HG03196 (cell line): ENCODE data around the gene RFXAP.
"Not testable (repeated sequence)": the region's sequence is repeated elsewhere in the genome, so short reads cannot be mapped to it uniquely, and the experiment has no call there.

Experiments used
- ATAC-seq: cut with Tn5 transposase; IDR thresholded peaks from one replicate; pipeline ENCODE4 v1.9.1; 2021; ENCODE audit not compliant: unreplicated experiment

Gene RFXAP

GRCh38 chr13:36818804-36819738, at the start of gene RFXAP:
Gene RFXAP (plus strand): TSS chr13:36819222. CDS start chr13:36819358, 136 bp downstream.
- peak; percentile 86 for ATAC-seq

- ATAC-seq: no peak
Observed at GRCh38 chr13:36769545-36769944, 49.5 kb upstream of the RFXAP start.

GRCh38 chr13:36770741-36771140, 48.3 kb upstream of the RFXAP start:
- ATAC-seq: no peak

GRCh38 chr13:36772853-36773252, 46.2 kb upstream of the RFXAP start:
- ATAC-seq: no peak

GRCh38 chr13:36774931-36775330, 44.1 kb upstream of the RFXAP start:
- ATAC-seq: no peak

- ATAC-seq: no peak
Observed at GRCh38 chr13:36776175-36776574, 42.8 kb upstream of the RFXAP start.

- ATAC-seq: no peak
Observed at GRCh38 chr13:36778083-36778671, 40.8 kb upstream of the RFXAP start.

GRCh38 chr13:36783890-36784289, 35.1 kb upstream of the RFXAP start:
- no peak for ATAC-seq

- not testable (repeated sequence) for ATAC-seq
Observed at GRCh38 chr13:36786175-36786574, 32.8 kb upstream of the RFXAP start.

GRCh38 chr13:36787181-36787580, 31.8 kb upstream of the RFXAP start:
- ATAC-seq: no peak

GRCh38 chr13:36788276-36788675, 30.7 kb upstream of the RFXAP start:
- ATAC-seq: no peak

- ATAC-seq: no peak
Observed at GRCh38 chr13:36789061-36789460, 30.0 kb upstream of the RFXAP start.

- no peak for ATAC-seq
Observed at GRCh38 chr13:36789730-36790129, 29.3 kb upstream of the RFXAP start.

- no peak for ATAC-seq
Observed at GRCh38 chr13:36794706-36795105, 24.3 kb upstream of the RFXAP start.

- ATAC-seq: no peak
Observed at GRCh38 chr13:36795463-36795862, 23.6 kb upstream of the RFXAP start.

- ATAC-seq: no peak
Observed at GRCh38 chr13:36796052-36796451, 23.0 kb upstream of the RFXAP start.

GRCh38 chr13:36801035-36801434, 18.0 kb upstream of the RFXAP start:
- no peak for ATAC-seq

- ATAC-seq: no peak
Observed at GRCh38 chr13:36804588-36804987, 14.4 kb upstream of the RFXAP start.

- no peak for ATAC-seq
Observed at GRCh38 chr13:36806102-36806501, 12.9 kb upstream of the RFXAP start.

GRCh38 chr13:36807616-36808015, 11.4 kb upstream of the RFXAP start:
- ATAC-seq: no peak

- ATAC-seq: no peak
Observed at GRCh38 chr13:36813225-36813624, 5.8 kb upstream of the RFXAP start.

GRCh38 chr13:36814465-36814864, 4.6 kb upstream of the RFXAP start:
- ATAC-seq: no peak
